HS-5 (cell line): ENCODE data around the gene HARBI1.
A peak's percentile ranks its signal among the peaks of the same experiment; 100 is the strongest.

Source experiments
- DNase-seq: peaks from one replicate; pipeline ENCODE4 v3.0.0-alpha.2; 2012; ENCODE audit warnings: low read depth

The HARBI1 gene

GRCh38 chr11:46633291-46634217, 16.5 kb upstream of the HARBI1 start:
- DNase-seq: no peak

GRCh38 chr11:46632502-46632901, 15.5 kb upstream of the HARBI1 start:
- no peak for DNase-seq

- DNase-seq: no peak
Observed at GRCh38 chr11:46631676-46632075, 14.6 kb upstream of the HARBI1 start.

- DNase-seq: no peak
Observed at GRCh38 chr11:46630237-46630636, 13.2 kb upstream of the HARBI1 start.

GRCh38 chr11:46628961-46629360, 11.9 kb upstream of the HARBI1 start:
- no peak for DNase-seq

- no peak for DNase-seq
Observed at GRCh38 chr11:46625406-46625805, 8.4 kb upstream of the HARBI1 start.

GRCh38 chr11:46618837-46619236, 1.8 kb upstream of the HARBI1 start:
- DNase-seq: no peak

- no peak for DNase-seq
Observed at GRCh38 chr11:46617972-46618314, 916 bp upstream of the HARBI1 start.

GRCh38 chr11:46616551-46617133, 385 bp downstream of the HARBI1 start:
- no peak for DNase-seq

- peak; percentile 36 for DNase-seq
Observed at GRCh38 chr11:46615756-46616155, 1.3 kb downstream of the HARBI1 start.

- DNase-seq: no peak
Observed at GRCh38 chr11:46612326-46612725, 4.7 kb downstream of the HARBI1 start.

GRCh38 chr11:46611526-46612304, 5.3 kb downstream of the HARBI1 start:
- no peak for DNase-seq

- DNase-seq: no peak
Observed at GRCh38 chr11:46609386-46609785, 7.6 kb downstream of the HARBI1 start.

GRCh38 chr11:46607516-46607915, 9.5 kb downstream of the HARBI1 start:
- no peak for DNase-seq

- no peak for DNase-seq
Observed at GRCh38 chr11:46604796-46605195, 12.2 kb downstream of the HARBI1 start.

GRCh38 chr11:46603704-46604308, 13.2 kb downstream of the HARBI1 start:
- no peak for DNase-seq

GRCh38 chr11:46601129-46601528, 15.9 kb downstream of the HARBI1 start:
- no peak for DNase-seq

- DNase-seq: no peak
Observed at GRCh38 chr11:46600194-46600960, 16.6 kb downstream of the HARBI1 start.

- DNase-seq: no peak
Observed at GRCh38 chr11:46599340-46600193, 17.5 kb downstream of the HARBI1 start.

- no peak for DNase-seq
Observed at GRCh38 chr11:46597609-46598219, 19.3 kb downstream of the HARBI1 start.
